HEK293T (cell line): Measurements from ENCODE around the gene TBCE.
"Not testable (repeated sequence)": the region's sequence is repeated elsewhere in the genome, so short reads cannot be mapped to it uniquely, and the experiment has no call there.

Source experiments
- CTCF ChIA-PET: fragments of 350-600 bp; formaldehyde crosslinking; extraction: SDS; loops from one replicate; lab custom pipeline; 2021; ENCODE audit warnings: antibody characterized with exemption, inconsistent platforms; lab: Yijun Ruan, JAX
- POLR2A ChIA-PET: fragments of 350-600 bp; formaldehyde crosslinking; extraction: SDS; loops from one replicate; lab custom pipeline; 2020; ENCODE audit warnings: antibody characterized with exemption, inconsistent platforms; lab: Yijun Ruan, JAX
- DNase-seq: peaks from one replicate; pipeline ENCODE4 v3.0.0; 2012; ENCODE audit warnings: mixed read lengths; ENCODE audit errors: extremely low spot score
- ARNT ChIP-seq: fragments of 450-650 bp; IDR thresholded peaks from 2 replicates; pipeline ENCODE4 v1.6.1; 2017; ENCODE audit warnings: mild to moderate bottlenecking
- BHLHE40 ChIP-seq: fragments of 450-650 bp; IDR thresholded peaks from 2 replicates; pipeline ENCODE4 v1.6.1; 2016; ENCODE audit warnings: mild to moderate bottlenecking, moderate library complexity, borderline replicate concordance
- CTBP1 ChIP-seq: fragments of 450-650 bp; IDR thresholded peaks from 2 replicates; pipeline ENCODE4 v1.6.1; 2016; ENCODE audit warnings: borderline replicate concordance
- ELF4 ChIP-seq: fragments of 450-650 bp; IDR thresholded peaks from 2 replicates; pipeline ENCODE4 v1.6.1; 2017; ENCODE audit warnings: antibody characterized with exemption
- FOXA1 ChIP-seq: fragments of 450-650 bp; IDR thresholded peaks from 2 replicates; pipeline ENCODE4 v1.6.1; 2016; ENCODE audit warnings: mild to moderate bottlenecking
- FOXK2 ChIP-seq: fragments of 450-650 bp; IDR thresholded peaks from 2 replicates; pipeline ENCODE4 v1.6.1; 2016; ENCODE audit warnings: mild to moderate bottlenecking
- FOXM1 ChIP-seq: fragments of 450-650 bp; IDR thresholded peaks from 2 replicates; pipeline ENCODE4 v1.6.1; 2017; ENCODE audit warnings: mild to moderate bottlenecking, borderline replicate concordance
- HDGF ChIP-seq: fragments of 450-650 bp; IDR thresholded peaks from 2 replicates; pipeline ENCODE4 v1.6.1; 2017; ENCODE audit warnings: antibody characterized with exemption, borderline replicate concordance
- L3MBTL2 ChIP-seq: fragments of 450-650 bp; conservative IDR thresholded peaks from 2 replicates; pipeline ENCODE4 v1.6.1; 2016; ENCODE audit warnings: mild to moderate bottlenecking
- LEF1 ChIP-seq: fragments of 450-650 bp; IDR thresholded peaks from 2 replicates; pipeline ENCODE4 v1.6.1; 2017; ENCODE audit warnings: mild to moderate bottlenecking, borderline replicate concordance
- NFRKB ChIP-seq: fragments of 450-650 bp; IDR thresholded peaks from 2 replicates; pipeline ENCODE4 v1.6.1; 2016; ENCODE audit warnings: mild to moderate bottlenecking, moderate library complexity
- PKNOX1 ChIP-seq: fragments of 450-650 bp; IDR thresholded peaks from 2 replicates; pipeline ENCODE4 v1.6.1; 2016
- SP1 ChIP-seq: fragments of 450-650 bp; IDR thresholded peaks from 2 replicates; pipeline ENCODE4 v1.6.1; 2017
- SUZ12 ChIP-seq: fragments of 450-650 bp; IDR thresholded peaks from 2 replicates; pipeline ENCODE4 v1.6.1; 2016; ENCODE audit warnings: mild to moderate bottlenecking
- TARDBP ChIP-seq: fragments of 450-650 bp; IDR thresholded peaks from 2 replicates; pipeline ENCODE4 v1.6.1; 2016
- ZNF384 ChIP-seq: fragments of 450-650 bp; IDR thresholded peaks from 2 replicates; pipeline ENCODE4 v1.6.1; 2016

The TBCE gene

GRCh38 chr1:235343726-235344125 is 23.5 kb upstream of the TBCE start:
- DNase-seq = no peak
- CTCF ChIA-PET = no interaction called here
- no peak for TF ChIP-seq L3MBTL2
- no peak for TF ChIP-seq PKNOX1
- no peak for TF ChIP-seq LEF1
- TF ChIP-seq ZNF384 = no peak
- no peak for TF ChIP-seq FOXA1
- TF ChIP-seq HDGF = no peak
- TF ChIP-seq SUZ12 = no peak
- no peak for TF ChIP-seq BHLHE40
- no peak for TF ChIP-seq SP1
- TF ChIP-seq TARDBP = no peak
- TF ChIP-seq CTBP1 = no peak
- no peak for TF ChIP-seq FOXM1
- no peak for TF ChIP-seq ELF4
- no peak for TF ChIP-seq ARNT
- TF ChIP-seq NFRKB = no peak
- no peak for TF ChIP-seq FOXK2
- POLR2A ChIA-PET = no interaction called here

- POLR2A ChIA-PET = no interaction called here
- DNase-seq = no peak
- CTCF ChIA-PET = no interaction called here
- no peak for TF ChIP-seq SUZ12
- TF ChIP-seq ARNT = no peak
- TF ChIP-seq ZNF384 = no peak
- no peak for TF ChIP-seq BHLHE40
- no peak for TF ChIP-seq LEF1
- TF ChIP-seq ELF4 = no peak
- TF ChIP-seq SP1 = no peak
- no peak for TF ChIP-seq FOXK2
- no peak for TF ChIP-seq FOXM1
- no peak for TF ChIP-seq HDGF
- TF ChIP-seq TARDBP = no peak
- no peak for TF ChIP-seq FOXA1
- no peak for TF ChIP-seq PKNOX1
- TF ChIP-seq NFRKB = no peak
- no peak for TF ChIP-seq CTBP1
- no peak for TF ChIP-seq L3MBTL2
Measured at GRCh38 chr1:235351441-235351840, 15.8 kb upstream of the TBCE start.

- CTCF ChIA-PET = no interaction called here
- no peak for DNase-seq
- POLR2A ChIA-PET = no interaction called here
Measured at GRCh38 chr1:235351898-235352297, 15.3 kb upstream of the TBCE start.

GRCh38 chr1:235357485-235358373 is 9.5 kb upstream of the TBCE start:
- CTCF ChIA-PET = interaction anchor here (0.7 kb wide), 1 partner anchor 13 kb away, joined by 9 read pairs; no protein-coding TSS in a partner anchor
- DNase-seq = no peak
- POLR2A ChIA-PET = interaction anchor here (0.6 to 2.5 kb wide), 3 partner anchors 10 to 427 kb away, joined by 3 to 11 read pairs (median 3); partner anchors contain the start of gene TBCE
- TF ChIP-seq ARNT (no peak), HDGF (no peak), TARDBP (no peak), NFRKB (no peak), FOXK2 (no peak), BHLHE40 (no peak), FOXM1 (no peak), PKNOX1 (no peak), ZNF384 (no peak), FOXA1 (no peak), L3MBTL2 (no peak), LEF1 (no peak), SUZ12 (no peak), CTBP1 (no peak), ELF4 (no peak), SP1 (no peak)

More at GRCh38 chr1:235351898-235352297, 15.3 kb upstream of the TBCE start:
- TF ChIP-seq LEF1 = no peak
- TF ChIP-seq TARDBP = no peak
- TF ChIP-seq FOXK2 = no peak
- TF ChIP-seq ZNF384 = no peak
- TF ChIP-seq L3MBTL2 = no peak
- TF ChIP-seq NFRKB = no peak
- TF ChIP-seq HDGF = no peak
- TF ChIP-seq FOXM1 = no peak
- TF ChIP-seq SUZ12 = no peak
- TF ChIP-seq BHLHE40 = no peak
- no peak for TF ChIP-seq SP1

GRCh38 chr1:235358899-235359298 is 8.3 kb upstream of the TBCE start:
- ChIA-PET POLR2A (interaction anchor here (2.5 kb wide), 1 partner anchor 8 kb away, joined by 11 read pairs; the partner anchor contains the start of gene TBCE), CTCF (no interaction called here)
- TF ChIP-seq ARNT (no peak), SP1 (no peak), FOXA1 (no peak), CTBP1 (no peak), FOXM1 (no peak), HDGF (no peak), NFRKB (no peak), SUZ12 (no peak), FOXK2 (no peak), PKNOX1 (no peak), LEF1 (no peak), TARDBP (no peak), ELF4 (no peak), BHLHE40 (no peak), ZNF384 (no peak), L3MBTL2 (no peak)
- no peak for DNase-seq

- POLR2A ChIA-PET, CTCF ChIA-PET, DNase-seq: not testable (repeated sequence)
Measured at GRCh38 chr1:235364189-235364588, 3.0 kb upstream of the TBCE start.
